Nephron progenitor cell (in vitro differentiated cells): Measurements from ENCODE around the gene ZNF248.

ENCODE experiments used
- DNase-seq: peaks from one replicate; pipeline ENCODE4 v3.0.0; 2021
- H3K27ac Mint-ChIP-seq: 2 replicates; pipeline ENCODE4 v1.8.0; 2021; ENCODE audit warnings: mild to moderate bottlenecking, moderate library complexity, mixed read lengths
- H3K27me3 Mint-ChIP-seq: 2 replicates; pipeline ENCODE4 v1.8.0; 2021; ENCODE audit warnings: mild to moderate bottlenecking, low read depth, mixed read lengths; ENCODE audit not compliant: poor library complexity
- H3K36me3 Mint-ChIP-seq: 2 replicates; pipeline ENCODE4 v1.8.0; 2021; ENCODE audit warnings: low read depth, mixed read lengths
- H3K4me1 Mint-ChIP-seq: 2 replicates; pipeline ENCODE4 v1.8.0; 2021; ENCODE audit warnings: mixed read lengths
- H3K4me3 Mint-ChIP-seq: 2 replicates; pipeline ENCODE4 v1.8.0; 2021; ENCODE audit warnings: mild to moderate bottlenecking, moderate library complexity, mixed read lengths
- H3K9me3 Mint-ChIP-seq: 2 replicates; pipeline ENCODE4 v1.8.0; 2021; ENCODE audit warnings: mild to moderate bottlenecking, moderate library complexity, mixed read lengths
- TF ChIP-seq, protein P1 (sequence below): fragments of 200-600 bp; sonication (generic); IDR thresholded peaks from 2 replicates; pipeline ENCODE4 v1.5.0; 2021; ENCODE audit warnings: antibody characterized with exemption

The ZNF248 gene

GRCh38 chr10:37775612-37776011, 81.8 kb downstream of the ZNF248 start:
- H3K4me1 Mint-ChIP-seq: no peaks in the 10 kb centered on the region
- no peak overlapping the region for H3K27ac Mint-ChIP-seq
- no peak for DNase-seq
- H3K36me3 Mint-ChIP-seq: no peaks in the 10 kb centered on the region
- TF ChIP-seq, protein P1, sequence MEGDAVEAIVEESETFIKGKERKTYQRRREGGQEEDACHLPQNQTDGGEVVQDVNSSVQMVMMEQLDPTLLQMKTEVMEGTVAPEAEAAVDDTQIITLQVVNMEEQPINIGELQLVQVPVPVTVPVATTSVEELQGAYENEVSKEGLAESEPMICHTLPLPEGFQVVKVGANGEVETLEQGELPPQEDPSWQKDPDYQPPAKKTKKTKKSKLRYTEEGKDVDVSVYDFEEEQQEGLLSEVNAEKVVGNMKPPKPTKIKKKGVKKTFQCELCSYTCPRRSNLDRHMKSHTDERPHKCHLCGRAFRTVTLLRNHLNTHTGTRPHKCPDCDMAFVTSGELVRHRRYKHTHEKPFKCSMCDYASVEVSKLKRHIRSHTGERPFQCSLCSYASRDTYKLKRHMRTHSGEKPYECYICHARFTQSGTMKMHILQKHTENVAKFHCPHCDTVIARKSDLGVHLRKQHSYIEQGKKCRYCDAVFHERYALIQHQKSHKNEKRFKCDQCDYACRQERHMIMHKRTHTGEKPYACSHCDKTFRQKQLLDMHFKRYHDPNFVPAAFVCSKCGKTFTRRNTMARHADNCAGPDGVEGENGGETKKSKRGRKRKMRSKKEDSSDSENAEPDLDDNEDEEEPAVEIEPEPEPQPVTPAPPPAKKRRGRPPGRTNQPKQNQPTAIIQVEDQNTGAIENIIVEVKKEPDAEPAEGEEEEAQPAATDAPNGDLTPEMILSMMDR: no peak
- peaks cover 71% of the 10 kb centered on the region for H3K9me3 Mint-ChIP-seq
- H3K4me3 Mint-ChIP-seq: no peak overlapping the region
- H3K27me3 Mint-ChIP-seq: peaks cover 6% of the 10 kb centered on the region

DNA sequence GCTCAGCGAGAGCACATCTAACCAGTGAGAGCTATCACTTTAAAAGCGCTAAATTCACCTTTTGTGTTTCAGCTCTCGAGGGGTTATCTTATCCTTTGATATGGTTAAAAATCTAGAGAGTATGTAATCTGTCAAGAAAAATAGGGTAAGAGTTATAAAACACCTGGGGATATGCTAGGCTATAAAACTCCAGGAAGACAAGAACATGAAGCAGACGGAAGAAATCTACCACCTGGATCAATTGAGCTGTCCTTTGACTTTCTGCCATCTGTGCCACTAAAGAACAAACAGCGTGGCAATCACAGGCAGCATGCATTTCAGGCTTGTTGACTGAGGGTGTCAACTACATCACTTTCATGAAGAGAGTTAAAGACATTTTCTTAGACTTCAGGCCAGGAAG, 83.1 kb downstream of the ZNF248 start:
- peaks cover 6% of the 10 kb centered on the region for H3K27me3 Mint-ChIP-seq
- TF ChIP-seq, protein P1: no peak
- H3K4me3 Mint-ChIP-seq: no peak overlapping the region
- no peaks in the 10 kb centered on the region for H3K36me3 Mint-ChIP-seq
- DNase-seq: no peak
- H3K27ac Mint-ChIP-seq: no peak overlapping the region
- H3K4me1 Mint-ChIP-seq: no peaks in the 10 kb centered on the region
- H3K9me3 Mint-ChIP-seq: peaks cover 67% of the 10 kb centered on the region

DNA sequence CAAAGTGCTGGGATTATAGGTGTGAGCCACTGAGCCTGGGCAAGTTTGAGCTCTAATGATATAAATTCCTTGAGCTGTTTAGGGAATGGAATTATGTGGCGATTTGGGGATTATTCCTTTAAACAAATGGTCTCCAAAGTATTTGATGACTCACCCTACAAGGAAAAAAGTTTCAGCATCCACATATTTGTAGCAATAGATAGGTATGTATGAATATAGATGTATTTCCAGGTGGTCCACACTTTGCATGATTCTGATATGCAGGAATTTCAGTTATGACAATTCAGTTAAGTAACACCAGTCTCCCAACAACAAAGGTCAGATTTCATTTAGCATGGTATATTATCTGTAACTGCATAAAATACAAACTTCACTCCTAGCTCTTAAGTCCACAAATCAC, 92.2 kb downstream of the ZNF248 start:
- Mint-ChIP-seq H3K9me3 (peaks cover 80% of the 10 kb centered on the region), H3K4me1 (no peaks in the 10 kb centered on the region), H3K27me3 (no peaks in the 10 kb centered on the region), H3K36me3 (peaks cover 9% of the 10 kb centered on the region), H3K4me3 (no peak overlapping the region), H3K27ac (no peak overlapping the region)
- TF ChIP-seq, protein P1: no peak
- no peak for DNase-seq

GRCh38 chr10:37763132-37763531, 94.3 kb downstream of the ZNF248 start:
- no peak for DNase-seq
- Mint-ChIP-seq H3K4me1 (no peaks in the 10 kb centered on the region), H3K27ac (no peak overlapping the region), H3K36me3 (peaks cover 9% of the 10 kb centered on the region), H3K9me3 (peaks cover 88% of the 10 kb centered on the region), H3K4me3 (no peak overlapping the region), H3K27me3 (no peaks in the 10 kb centered on the region)
- TF ChIP-seq, protein P1: no peak

DNA sequence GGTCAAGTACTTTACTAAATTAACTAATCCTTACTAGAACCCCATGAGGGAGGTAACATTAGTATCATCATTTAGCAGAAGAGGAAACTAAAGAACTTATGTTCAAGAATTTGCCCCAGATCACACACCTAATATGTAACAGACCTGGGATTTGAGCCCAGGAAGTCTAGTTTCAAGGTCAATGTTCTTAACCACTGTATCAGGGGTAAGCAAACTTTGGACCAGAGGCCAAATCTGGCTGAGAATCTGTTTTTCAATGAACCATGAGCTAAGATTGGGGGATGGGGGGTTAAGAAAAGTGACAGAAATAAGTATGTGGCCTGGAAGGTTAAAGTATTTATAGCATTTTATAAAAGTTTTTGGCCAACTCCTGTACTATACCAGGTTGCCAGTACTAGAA, 95.1 kb downstream of the ZNF248 start:
- H3K9me3 Mint-ChIP-seq: peaks cover 89% of the 10 kb centered on the region
- H3K27ac Mint-ChIP-seq: no peak overlapping the region
- no peak overlapping the region for H3K4me3 Mint-ChIP-seq
- TF ChIP-seq, protein P1: no peak
- no peaks in the 10 kb centered on the region for H3K27me3 Mint-ChIP-seq
- no peak for DNase-seq
- H3K4me1 Mint-ChIP-seq: no peaks in the 10 kb centered on the region
- H3K36me3 Mint-ChIP-seq: peaks cover 9% of the 10 kb centered on the region

GRCh38 chr10:37760817-37761216, 96.6 kb downstream of the ZNF248 start:
- Mint-ChIP-seq H3K27ac (no peak overlapping the region), H3K36me3 (peaks cover 13% of the 10 kb centered on the region), H3K4me3 (no peak overlapping the region), H3K4me1 (no peaks in the 10 kb centered on the region), H3K9me3 (peaks cover 89% of the 10 kb centered on the region), H3K27me3 (no peaks in the 10 kb centered on the region)
- no peak for DNase-seq
- TF ChIP-seq, protein P1: no peak
